HG03520 (cell line): ENCODE measurements around the gene NPM1.
"Not testable (repeated sequence)": the region's sequence is repeated elsewhere in the genome, so short reads cannot be mapped to it uniquely, and the experiment has no call there.

ENCODE experiments used
- ATAC-seq: cut with Tn5 transposase; IDR thresholded peaks from one replicate; pipeline ENCODE4 v1.9.1; 2021; ENCODE audit warnings: mild to moderate bottlenecking, moderate library complexity; ENCODE audit not compliant: unreplicated experiment

NPM1 gene

GRCh38 chr5:171386006-171386671 lies 1.5 kb upstream of the NPM1 start:
- ATAC-seq: no peak

GRCh38 chr5:171386861-171387344 lies 746 bp upstream of the NPM1 start:
- ATAC-seq: no peak

GRCh38 chr5:171387970-171388815 lies 544 bp downstream of the NPM1 start:
- ATAC-seq: peak; percentile 27

DNA sequence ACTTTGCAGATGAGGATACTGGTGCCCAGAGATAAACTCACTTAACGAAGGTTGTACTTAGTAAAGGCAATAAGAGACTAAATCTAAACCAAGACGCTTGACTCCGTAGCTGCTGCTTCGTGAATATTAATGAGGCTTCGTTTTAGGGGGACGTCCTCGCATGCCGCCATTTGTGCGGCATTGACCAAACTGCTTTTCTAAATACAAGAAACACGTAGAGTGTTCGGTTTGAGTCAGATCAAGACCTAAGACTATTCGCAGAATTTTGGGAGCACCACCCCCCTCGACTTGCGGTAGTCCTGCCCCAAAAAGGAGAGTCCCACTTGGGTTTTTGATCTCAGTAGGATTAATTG lies 1.1 kb downstream of the NPM1 start:
- ATAC-seq: no peak

GRCh38 chr5:171390883-171391677 lies 3.4 kb downstream of the NPM1 start:
- ATAC-seq: no peak

GRCh38 chr5:171391996-171392577 lies 4.4 kb downstream of the NPM1 start:
- ATAC-seq: no peak

DNA sequence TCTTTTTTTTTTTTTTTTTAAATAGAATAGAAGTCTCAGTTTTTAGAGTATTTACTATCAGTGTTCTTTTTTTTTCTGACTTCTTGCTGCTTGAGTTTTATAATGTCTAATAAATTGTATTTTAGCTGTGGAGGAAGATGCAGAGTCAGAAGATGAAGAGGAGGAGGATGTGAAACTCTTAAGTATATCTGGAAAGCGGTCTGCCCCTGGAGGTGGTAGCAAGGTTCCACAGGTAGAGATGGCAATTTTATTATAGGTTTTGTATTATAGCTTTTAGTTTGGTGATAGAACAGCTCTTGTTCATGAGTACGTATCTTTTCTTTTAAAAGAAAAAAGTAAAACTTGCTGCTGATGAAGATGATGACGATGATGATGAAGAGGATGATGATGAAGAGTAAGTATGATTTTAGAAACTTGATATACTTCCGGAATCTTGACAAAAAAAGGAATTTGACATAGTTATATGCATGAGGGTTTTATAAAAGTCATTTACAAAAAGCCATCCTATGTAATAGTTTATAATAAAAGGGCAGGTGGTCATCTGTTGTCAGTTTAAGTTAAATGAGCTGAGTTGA lies 5.0 kb downstream of the NPM1 start:
- no peak for ATAC-seq

DNA sequence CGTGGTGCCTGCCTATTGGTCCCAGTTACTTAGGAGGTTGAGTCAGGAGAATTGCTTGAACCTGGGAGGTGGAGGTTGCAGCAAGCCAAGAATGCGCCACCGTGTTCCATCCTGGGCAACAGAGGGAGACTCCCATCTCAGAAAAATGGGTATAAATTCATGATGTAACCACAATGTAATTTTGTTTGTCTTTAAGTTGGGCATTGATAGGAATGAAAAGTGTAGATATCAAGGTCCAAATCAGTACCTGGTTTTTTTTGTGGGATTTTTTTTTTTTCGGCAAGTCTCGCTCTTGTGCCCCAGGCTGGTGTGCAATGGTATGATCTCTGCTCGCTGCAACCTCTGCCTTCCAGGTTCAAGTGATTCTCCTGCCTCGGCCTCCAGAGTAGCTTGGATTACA lies 7.4 kb downstream of the NPM1 start:
- ATAC-seq: no peak

- ATAC-seq: not testable (repeated sequence)
Measured at GRCh38 chr5:171396583-171396982, 8.9 kb downstream of the NPM1 start.

GRCh38 chr5:171397190-171397589 lies 9.5 kb downstream of the NPM1 start:
- no peak for ATAC-seq

GRCh38 chr5:171397599-171397998 lies 9.9 kb downstream of the NPM1 start:
- no peak for ATAC-seq

DNA sequence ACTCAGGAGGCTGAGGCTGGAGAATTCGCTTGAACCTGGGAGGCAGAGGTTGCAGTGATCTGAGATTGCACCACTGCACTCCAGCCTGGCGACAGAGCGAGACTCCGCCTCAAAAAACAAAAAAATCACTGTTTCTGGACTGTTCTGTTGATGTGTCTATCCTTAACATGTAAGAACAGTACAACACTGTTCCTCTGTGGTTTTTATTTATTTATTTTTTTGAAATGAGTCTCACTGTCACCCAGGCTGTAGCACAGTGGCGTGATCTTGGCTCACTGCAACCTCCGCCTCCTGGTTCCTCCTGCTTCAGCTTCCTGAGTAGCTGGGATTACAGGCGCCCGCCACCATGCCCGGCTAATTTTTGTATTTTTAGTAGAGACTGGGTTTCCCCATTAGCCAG lies 11.0 kb downstream of the NPM1 start:
- ATAC-seq: not testable (repeated sequence)

- no peak for ATAC-seq
Measured at GRCh38 chr5:171400169-171400568, 12.5 kb downstream of the NPM1 start.

GRCh38 chr5:171401167-171401947 lies 13.7 kb downstream of the NPM1 start:
- no peak for ATAC-seq

GRCh38 chr5:171402751-171403150 lies 15.1 kb downstream of the NPM1 start:
- not testable (repeated sequence) for ATAC-seq

GRCh38 chr5:171405615-171406014 lies 18.0 kb downstream of the NPM1 start:
- ATAC-seq: no peak

GRCh38 chr5:171407234-171407633 lies 19.6 kb downstream of the NPM1 start:
- no peak for ATAC-seq

- no peak for ATAC-seq
Measured at GRCh38 chr5:171409164-171410136, 21.8 kb downstream of the NPM1 start.

DNA sequence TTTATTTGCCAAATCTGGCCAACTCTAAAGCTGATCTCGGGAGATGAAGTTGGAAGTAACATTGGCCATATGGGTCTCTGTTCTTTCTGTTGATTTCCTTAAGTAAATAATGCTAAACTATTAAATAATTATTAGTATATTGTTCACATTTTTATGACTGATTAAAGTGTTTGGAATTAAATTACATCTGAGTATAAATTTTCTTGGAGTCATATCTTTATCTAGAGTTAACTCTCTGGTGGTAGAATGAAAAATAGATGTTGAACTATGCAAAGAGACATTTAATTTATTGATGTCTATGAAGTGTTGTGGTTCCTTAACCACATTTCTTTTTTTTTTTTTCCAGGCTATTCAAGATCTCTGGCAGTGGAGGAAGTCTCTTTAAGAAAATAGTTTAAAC lies 22.5 kb downstream of the NPM1 start:
- ATAC-seq: no peak
